CD4-positive, alpha-beta T cell treated with Interleukin-4 for 4 hours (primary cell): ENCODE measurements around the gene LRBA.
"Not testable (repeated sequence)": the region's sequence is repeated elsewhere in the genome, so short reads cannot be mapped to it uniquely, and the experiment has no call there.

Experiments
- DNase-seq: peaks from one replicate; pipeline ENCODE4 v3.0.0-alpha.2; 2020

Gene LRBA

DNA sequence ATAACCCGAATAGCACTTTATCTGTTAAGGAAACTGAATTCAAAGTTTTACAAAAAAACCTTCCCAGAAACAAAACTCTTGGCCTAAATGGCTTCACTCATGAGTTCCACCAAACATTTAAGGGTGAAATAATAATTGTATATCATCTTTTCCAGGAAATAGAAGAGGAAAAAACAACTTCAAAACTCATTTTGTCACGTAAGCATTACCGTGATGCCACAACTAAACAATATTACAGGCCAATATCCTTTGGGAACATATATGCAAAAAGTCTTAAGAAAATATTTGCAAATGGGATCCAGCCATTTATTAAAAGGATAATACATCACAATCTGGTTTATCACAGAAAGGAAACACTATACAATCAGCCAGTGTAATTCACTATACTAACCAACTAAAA is 563.2 kb downstream of the LRBA start:
- no peak for DNase-seq

DNA sequence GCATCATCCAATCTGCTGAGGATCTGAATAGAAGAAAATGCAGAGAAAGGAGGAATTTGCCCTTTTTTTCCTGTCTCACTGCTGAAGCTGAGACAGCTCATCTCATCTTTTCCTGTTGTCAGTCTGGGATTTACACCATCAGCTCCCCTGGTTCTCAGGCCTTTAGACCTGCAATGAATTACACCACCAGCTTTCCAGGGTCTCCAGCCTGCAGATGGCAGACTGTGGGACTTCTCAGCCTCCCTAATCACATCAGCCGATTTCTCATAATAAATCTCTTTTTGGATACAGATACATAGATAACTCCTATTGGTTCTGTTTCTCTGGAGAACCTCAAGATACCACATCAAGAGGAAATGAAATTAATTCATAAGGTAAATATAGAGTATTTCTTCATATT is 567.7 kb downstream of the LRBA start:
- DNase-seq: no peak

DNA sequence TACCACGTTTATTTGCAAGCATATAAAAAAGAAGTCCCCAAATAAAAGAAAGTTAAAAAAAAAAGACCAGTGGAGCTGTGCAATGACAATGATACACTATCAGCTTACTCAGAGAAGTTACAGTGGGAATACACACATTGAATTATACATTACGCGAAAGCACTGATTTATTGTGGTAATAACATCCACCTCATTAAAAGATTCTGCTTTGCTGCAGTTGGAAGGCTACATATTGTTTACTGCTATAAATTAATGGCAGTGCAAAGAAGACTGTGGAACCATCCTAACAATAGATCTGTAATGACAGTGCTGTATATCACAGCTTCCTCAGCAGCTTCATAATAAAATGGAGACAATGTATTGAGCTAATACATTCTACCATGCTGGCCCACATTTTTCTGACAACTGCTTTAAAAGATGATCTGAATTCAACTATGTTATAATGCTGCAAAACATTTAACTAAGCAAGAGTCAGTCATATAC is 575.6 kb downstream of the LRBA start:
- DNase-seq: no peak

DNA sequence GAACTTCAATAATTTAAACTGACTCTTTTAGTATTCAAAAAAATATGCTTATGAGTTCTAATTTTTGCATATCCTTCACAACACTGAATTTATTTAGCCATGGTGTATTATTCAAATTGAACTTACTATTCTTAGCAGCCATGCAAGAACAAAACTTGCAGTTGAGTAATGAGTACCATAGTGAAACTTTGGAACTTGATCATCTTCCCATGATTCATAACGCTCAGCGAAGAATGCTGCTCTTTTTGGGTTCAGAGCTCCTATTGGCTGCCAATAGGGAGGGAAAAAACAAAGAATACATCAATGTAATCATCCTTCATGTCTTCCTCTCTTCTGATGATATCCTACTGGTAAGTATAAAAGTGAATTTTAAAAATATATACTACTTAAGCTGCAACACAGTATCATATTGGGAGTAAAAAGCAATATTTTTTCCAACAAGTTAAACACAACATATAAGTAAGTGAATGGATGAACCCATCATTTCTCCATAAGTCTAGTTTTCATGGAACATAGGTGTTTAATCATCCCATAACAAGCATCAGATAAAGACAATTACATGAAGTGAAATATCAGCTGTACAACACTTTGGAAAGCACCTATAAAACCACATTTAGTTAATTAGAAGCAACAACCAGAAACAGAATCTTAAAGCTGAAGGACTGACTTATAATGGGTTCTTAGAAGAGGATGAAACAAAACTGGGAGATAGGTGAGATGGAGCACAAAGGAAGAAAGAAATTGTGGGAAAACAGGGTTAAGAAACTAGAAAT is 578.3 kb downstream of the LRBA start:
- DNase-seq: no peak

DNA sequence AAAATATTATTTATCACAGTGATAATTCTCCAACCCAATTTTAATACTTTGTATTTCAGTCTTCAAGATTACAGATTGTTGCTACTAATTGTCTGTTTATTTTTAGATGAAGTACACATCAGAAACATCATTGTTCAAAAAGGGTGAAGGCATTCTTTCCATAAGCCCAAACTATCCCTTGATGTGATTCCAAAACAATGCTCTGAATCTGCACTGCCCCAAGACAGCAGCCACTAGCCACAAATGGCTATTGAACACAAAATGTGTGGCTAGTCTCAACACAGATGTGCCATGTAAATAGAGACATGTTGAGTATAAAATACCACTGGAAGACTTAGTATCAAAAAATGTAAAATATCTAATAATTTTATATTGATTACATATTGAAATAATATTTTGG is 583.9 kb downstream of the LRBA start:
- DNase-seq: no peak

DNA sequence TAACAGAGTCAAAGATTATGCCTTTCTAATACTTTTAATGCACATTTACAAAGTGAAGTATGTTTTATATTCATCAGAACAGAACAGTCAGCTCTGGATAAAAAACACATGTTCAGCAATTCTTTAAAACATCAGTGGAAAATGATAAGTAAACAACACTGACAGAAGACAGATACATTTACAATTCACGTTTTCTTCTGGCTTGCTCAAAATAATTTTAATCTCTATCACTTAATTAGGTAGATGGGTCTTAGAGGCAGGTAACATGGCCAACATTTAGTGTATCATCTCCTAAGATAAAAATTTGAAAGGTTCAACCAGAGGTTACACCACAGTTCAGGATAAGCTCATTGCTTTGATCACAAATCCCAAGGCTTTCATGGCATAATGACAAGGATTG is 589.9 kb downstream of the LRBA start:
- DNase-seq: no peak

DNA sequence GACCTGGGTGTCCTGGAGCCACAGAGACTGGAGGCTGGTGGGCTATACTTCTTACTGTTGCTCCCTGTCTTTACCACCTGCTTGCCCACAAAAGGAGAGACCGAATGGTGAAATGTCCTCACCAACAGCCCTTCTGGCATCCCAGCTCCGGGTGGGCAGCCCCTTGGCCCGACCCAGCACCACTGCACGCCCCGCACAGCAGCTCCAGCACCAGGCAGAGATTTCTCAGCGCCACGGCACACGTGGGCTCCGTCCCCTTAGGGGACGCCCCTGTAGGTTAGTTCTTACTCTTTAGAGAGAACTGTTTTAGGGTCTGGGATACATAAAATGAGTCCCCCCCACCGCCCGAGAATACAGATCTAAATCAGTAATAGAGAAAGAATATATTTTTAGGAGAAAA is 591.6 kb downstream of the LRBA start:
- DNase-seq: no peak

DNA sequence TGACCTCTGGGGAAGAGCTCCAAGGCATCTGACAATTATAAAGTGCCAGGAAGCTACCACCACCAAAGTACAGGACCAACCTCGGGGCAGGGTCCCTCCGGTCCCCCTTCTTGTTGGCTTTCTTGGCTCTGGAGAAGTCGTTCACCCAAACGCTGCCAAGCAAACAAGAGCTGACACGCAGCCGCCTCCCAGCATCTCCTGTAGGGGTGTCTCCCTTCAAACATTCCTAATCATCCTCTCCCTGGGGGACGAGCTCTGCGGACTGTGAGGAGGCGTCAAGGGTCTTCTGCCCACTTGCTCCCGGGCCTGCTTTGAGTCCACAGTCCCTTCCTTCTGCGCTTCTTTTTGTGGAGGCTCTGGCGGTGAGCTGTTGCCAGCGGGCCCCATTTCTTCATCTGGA is 592.0 kb downstream of the LRBA start:
- DNase-seq: no peak

DNA sequence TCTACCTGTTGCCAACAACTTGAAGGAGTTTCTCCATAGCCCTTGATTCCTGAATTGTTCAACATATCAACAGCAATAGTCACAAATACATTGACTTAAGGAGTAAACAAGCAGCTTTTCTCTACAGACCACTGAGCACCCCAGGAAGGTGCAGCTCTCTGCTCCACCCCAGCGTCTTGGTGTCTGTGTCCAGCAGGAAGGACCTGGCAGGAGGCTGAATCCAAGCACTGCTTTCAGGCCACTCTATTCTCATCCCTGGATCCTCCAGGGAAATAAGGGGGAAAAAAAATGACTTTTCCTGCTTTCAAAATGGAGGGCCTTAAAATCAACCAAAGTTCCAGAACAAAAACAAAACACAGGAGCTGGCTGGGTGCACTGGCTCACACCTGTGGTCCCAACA is 593.5 kb downstream of the LRBA start:
- DNase-seq: no peak

DNA sequence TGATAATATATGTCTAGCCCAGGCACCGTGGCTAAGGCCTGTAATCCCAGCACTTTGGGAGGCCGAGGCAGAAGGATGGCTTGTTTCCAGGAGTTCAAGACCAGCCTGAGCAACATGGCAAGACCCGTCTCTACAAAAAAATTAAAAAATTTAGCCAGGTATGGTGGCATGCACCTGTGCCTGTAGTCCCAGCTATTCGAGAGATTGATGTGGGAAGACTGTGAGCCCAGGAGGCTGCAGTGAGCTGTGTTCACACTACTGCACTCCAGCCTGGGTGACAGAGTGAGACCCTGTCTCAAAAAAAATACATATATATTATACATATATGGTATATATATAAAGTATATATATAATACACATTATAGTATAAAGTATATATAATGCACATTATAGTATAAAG is 595.1 kb downstream of the LRBA start:
- DNase-seq: no peak

DNA sequence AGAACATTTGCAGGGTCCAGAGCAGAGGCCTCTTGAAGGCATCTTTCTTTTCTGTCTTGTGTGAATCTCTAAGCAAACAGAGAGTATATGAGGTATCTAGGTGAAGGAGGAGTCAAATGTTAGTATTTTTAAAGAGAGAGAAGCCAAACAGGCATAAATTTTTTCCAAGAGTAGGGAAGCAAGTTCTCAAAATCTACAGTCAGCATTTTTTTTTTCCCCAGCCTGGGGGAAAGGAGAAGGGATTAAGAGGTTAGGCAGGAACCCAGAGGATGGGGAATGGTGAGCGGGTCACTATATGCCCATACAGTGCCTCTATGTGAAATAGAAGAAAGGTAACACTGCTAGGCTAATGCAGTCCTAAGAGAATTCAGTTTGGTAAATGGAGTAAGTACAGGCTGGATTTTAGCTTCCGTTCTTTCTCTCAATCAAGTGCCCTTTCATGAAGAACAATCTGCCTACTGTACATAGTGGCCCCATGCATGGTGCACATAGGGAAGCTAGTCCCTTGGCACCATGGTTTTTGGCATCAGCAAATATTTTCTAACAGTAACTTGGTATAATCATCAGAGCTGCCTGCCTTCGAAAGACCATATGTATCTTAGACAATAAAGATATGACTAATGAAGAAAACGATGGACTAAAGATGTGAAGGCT is 596.2 kb downstream of the LRBA start:
- DNase-seq: no peak

DNA sequence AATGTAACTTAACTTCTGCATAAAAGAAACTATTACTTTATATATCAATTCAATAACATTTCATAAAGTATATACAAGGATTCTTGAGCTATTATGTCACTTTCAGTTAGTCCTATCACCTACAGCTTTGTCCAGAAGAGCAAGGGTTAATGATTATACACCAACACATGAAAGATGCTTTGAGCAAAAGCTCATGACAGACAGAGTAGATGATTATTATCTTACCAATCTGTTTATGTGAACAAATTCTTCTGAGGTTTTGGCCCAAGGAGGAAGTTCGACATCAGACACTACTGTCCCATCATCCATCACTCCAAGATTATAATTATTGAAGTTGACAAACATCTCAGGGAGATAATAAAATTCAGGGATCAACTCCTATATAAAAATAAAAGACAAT is 599.9 kb downstream of the LRBA start:
- no peak for DNase-seq

DNA sequence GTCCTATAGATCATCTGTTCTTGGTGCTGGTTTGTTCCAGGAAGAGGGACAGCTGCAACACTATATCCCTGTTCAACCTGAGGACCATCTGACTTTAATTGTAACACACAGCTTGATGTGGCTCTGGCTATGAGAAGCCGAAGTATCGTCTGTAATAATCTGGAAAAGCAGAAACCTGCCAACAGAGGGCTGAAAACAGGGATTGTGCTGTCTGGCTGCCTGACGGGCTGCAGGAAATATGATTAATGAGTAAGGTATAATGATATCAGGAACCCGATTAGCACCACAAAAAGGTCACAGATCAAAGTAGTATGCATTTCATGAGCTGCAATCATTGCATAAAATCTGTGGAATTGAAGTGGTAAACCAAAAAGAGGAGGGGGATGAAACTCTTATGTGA is 603.6 kb downstream of the LRBA start:
- no peak for DNase-seq

DNA sequence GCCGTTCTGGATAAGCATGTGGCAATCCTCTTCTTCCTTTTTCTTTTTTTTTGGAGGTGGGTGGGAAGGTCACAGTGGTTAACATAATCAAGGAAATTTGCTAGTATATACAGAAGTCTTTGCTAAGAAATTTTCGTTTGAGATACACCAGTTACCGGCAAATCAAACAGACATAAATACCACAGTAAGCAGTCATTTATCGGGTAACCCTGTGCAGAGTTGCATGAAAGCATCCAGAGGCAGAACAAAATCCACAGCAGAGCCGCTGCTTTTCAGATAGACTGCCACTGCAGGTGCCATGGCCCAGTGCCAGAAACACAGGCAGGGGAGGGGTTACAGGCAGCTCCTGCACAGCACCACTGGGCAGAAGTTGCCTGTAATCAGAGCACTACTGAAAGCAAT is 612.2 kb downstream of the LRBA start:
- DNase-seq: no peak

DNA sequence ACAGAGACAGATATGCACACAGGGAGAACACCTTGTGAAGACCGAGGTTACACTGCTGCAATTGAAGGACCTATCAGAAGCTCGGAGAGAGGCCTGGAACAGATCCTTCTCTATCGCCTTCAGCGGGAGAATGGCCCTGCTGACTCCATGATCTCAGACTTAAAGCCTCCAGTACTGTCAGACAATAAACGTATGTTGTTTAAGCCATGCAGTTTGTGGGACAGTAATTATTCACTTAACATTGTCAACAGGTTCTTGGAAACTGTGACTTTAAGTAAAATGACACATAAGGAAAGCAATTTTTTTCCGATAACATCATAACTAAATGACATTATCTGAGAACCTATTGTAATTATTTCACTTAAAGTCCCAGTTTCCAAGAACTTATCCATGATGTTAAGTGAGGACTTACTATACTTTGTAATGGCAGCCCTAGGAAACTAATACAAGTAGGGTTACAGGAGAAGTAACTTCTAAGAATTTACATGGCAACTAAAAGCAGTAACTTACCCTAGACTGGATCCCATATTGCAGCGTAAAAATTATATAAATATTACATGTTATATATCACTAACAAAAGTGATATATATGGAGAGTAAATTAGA is 613.9 kb downstream of the LRBA start:
- DNase-seq: no peak

DNA sequence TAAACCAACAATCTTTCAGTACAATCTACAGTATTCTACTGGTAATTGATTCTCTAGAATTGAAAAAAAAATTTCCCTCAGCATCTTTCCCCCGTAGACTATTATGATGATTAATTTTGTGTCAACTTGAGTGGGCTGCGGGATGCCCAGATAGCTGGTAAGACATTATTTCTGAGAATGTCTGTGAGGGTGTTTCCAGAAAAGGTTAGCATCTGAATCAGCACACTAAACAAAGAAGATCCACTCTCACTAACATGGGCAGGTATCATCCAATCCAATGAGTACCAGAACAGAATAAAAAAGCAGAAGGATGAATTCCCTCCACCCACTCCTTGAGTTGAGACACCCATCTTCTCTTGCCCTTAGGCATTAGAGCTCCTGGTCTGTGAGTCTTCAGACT is 619.2 kb downstream of the LRBA start:
- DNase-seq: no peak

DNA sequence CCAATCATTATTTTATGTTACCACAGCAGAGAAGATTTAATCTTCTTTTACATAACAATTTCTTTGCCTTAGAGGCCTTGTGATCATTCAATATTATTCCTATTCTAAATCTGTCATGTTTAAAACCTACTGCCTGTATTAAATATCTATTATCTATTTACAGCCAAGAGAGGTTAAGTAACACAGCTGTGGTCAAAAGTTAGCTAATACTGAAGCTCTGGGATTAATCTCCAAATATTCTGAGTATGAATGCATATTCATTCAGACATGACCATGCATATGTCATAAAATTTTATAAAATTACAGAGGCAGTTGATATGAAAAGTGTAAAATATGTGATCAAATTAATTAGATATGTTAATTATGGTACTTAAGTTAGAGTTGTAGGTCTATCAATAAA is 621.0 kb downstream of the LRBA start:
- DNase-seq: no peak

DNA sequence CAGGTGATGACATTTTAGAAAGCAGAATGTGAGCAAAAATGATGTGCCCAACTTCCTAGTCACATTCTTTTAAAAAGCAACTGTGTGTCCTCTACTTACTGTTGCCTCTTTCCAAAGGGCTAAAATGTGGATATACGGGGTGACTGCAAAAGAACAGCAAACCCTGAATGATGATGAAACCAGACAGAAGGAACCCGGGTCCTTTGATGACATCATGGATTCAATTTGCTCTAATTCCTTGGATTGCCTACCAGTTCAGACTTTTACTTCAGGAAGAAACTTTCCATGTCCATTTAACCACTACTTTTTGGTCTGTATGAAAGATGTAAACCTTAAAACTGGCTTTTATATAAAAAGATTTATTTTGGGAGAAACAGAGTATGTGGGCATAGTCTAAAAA is 624.0 kb downstream of the LRBA start:
- no peak for DNase-seq

DNA sequence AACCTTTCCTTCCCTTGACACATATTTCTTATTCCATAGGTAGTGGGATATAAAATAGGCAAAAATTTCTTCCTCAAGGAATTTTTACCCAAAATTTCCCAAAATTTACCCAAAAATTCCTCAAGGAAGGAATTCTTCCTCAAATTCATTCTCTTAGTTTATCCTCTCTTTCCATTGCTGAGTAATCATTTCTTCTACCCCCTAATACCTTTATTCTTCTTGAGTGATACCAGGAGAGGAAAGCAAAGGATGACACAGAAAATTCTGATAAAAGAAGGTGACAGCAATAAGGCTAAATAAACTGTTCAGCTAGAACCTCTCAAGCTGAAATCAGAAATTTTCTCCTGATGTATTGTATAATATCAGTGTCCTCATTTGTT is 624.6 kb downstream of the LRBA start:
- DNase-seq: no peak

DNA sequence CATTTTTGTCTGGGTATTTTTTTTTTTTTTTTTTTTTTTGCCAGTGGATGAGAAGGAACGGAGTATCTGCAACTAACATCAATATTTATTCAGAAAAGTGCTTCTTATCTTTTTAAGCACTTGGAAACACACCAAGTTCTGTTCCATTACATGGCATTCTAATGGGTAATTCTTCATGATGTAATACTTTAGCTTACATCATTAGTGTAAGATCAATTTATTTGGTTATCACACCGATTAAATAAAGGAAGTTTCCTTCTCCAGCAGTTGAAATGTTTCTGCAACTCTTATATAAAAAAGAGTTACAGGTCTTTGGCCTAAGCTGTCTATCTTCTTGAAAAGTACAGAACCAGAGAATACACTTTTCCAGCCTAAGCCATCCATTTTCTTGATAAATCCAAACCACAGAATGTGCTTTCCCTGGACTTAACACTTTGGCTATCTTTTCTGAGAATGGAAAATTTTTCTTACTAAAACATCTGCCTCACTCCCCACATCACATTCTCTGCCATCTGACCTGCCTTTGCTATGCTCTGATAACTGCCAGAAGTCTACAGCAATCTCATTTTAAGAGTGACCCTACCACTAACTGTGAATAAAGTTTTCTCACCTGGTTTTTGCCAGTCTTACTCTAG is 625.1 kb downstream of the LRBA start:
- no peak for DNase-seq

DNA sequence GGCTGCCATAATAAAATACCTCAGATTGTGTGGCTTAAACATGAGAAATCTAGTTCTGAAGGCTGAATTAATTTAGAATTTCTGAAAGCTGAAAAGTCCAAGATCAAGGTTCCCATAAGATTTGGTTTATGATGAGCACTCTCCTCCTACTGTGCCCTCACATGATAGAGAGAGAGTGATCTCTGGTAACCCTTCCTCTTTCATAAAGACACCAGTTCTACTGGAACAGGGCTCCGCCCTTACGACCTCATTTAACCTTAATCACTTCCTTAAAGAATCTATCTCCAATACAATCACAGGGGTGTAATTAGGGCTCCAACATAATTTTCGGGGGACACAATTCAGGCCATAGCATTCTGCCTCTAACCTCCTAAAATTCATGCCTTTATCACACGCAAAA is 627.1 kb downstream of the LRBA start:
- DNase-seq: no peak

DNA sequence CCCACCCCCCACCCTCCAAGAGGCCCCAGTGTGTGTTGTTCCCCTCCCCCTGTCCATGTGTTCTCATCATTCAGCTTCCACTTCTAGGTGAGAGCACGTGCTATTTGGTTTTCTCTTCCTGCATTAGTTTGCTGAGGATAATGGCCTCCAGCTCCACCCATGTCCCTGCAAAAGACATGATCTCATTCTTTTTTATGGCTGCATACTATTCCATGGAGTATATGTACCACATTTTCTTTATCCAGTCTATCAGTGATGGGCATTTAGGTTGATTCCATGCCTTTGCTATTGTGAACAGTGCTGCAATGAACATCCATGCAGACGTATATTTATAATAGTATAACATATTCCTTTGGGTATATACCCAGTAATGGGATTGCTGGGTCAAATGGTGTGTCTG is 628.7 kb downstream of the LRBA start:
- not testable (repeated sequence) for DNase-seq

DNA sequence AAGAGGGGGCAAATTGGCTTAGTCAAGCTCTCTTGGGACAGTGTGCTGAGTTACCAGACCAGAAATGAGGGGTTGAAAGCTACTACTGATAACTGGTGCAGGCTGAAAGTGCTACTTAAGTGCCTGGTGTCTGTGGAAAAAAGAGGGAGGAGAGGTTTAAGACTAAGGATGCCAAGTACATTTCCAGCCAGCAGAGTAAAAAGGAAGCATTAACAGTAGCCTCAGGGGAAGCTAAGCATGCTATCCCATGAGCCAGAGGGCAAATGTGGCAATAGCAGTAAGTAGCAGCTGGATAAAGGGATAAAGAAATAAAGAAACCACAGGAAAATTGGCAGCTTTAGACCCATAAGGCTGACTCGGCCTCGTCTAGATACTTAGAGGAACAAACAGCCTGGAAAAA is 629.5 kb downstream of the LRBA start:
- DNase-seq: no peak

DNA sequence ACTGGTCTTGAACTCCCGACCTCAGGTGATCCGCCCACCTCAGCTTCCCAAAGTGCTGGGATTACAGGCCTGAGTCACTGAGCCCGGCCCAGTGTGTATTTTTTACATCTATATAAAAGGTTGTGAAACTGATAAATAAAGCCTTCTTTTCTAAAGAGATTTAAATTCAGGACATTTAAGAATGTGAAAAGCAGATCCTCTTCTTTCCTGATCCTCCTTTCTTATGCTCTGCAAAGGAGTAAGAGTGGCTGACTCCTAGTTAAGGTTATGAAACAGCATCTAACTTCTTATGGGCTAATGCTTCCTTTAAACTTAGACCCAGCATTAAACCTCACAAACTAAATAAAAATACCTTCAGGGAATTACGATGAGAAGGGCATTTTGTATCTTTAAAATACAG is 630.8 kb downstream of the LRBA start:
- DNase-seq: no peak
